ENCODE data around the gene MAP2K7.

DNA sequence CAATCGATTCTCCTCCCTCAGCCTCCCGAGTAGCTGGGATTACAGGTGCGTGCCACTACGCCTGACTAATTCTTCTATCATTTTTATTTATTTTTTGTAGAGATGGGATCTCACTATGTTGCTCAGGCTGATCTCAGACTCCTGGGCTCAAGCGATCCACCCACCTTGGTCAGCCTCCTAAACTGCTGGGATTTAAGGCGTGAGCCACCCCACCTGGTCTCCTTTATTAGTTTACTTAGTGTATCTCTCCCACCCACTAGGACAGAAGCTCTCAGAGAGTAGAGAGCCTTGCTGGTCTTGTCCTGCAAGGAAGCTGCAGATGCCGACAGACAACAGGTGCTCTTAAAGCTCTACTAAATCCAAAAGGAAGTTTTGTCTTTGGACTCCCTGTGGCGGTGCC is 17.9 kb upstream of the MAP2K7 start:
- TF ChIP-seq ZSCAN30 (tag by site-specific recombination; IDR thresholded peaks at IDR 0.05) (no peak), ZNF664 (tag by site-specific recombination; IDR thresholded peaks at IDR 0.05) (no peak), ZNF19 (tag by site-specific recombination; IDR thresholded peaks at IDR 0.05; ENCODE audit: low read depth) (no peak), ZIC2 (tag by site-specific recombination; IDR thresholded peaks at IDR 0.05) (no peak)
- TF ChIP-seq, protein P1, sequence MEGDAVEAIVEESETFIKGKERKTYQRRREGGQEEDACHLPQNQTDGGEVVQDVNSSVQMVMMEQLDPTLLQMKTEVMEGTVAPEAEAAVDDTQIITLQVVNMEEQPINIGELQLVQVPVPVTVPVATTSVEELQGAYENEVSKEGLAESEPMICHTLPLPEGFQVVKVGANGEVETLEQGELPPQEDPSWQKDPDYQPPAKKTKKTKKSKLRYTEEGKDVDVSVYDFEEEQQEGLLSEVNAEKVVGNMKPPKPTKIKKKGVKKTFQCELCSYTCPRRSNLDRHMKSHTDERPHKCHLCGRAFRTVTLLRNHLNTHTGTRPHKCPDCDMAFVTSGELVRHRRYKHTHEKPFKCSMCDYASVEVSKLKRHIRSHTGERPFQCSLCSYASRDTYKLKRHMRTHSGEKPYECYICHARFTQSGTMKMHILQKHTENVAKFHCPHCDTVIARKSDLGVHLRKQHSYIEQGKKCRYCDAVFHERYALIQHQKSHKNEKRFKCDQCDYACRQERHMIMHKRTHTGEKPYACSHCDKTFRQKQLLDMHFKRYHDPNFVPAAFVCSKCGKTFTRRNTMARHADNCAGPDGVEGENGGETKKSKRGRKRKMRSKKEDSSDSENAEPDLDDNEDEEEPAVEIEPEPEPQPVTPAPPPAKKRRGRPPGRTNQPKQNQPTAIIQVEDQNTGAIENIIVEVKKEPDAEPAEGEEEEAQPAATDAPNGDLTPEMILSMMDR (tag by site-specific recombination; IDR thresholded peaks at IDR 0.05), result no peak
- TF ChIP-seq, protein P2, sequence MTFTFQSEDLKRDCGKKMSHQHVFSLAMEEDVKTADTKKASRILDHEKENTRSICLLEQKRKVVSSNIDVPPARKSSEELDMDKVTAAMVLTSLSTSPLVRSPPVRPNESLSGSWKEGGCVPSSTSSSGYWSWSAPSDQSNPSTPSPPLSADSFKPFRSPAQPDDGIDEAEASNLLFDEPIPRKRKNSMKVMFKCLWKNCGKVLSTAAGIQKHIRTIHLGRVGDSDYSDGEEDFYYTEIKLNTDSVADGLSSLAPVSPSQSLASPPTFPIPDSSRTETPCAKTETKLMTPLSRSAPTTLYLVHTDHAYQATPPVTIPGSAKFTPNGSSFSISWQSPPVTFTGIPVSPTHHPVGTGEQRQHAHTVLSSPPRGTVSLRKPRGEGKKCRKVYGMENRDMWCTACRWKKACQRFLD (tag by site-specific recombination; IDR thresholded peaks at IDR 0.05), result no peak
- TF ChIP-seq, protein P3, sequence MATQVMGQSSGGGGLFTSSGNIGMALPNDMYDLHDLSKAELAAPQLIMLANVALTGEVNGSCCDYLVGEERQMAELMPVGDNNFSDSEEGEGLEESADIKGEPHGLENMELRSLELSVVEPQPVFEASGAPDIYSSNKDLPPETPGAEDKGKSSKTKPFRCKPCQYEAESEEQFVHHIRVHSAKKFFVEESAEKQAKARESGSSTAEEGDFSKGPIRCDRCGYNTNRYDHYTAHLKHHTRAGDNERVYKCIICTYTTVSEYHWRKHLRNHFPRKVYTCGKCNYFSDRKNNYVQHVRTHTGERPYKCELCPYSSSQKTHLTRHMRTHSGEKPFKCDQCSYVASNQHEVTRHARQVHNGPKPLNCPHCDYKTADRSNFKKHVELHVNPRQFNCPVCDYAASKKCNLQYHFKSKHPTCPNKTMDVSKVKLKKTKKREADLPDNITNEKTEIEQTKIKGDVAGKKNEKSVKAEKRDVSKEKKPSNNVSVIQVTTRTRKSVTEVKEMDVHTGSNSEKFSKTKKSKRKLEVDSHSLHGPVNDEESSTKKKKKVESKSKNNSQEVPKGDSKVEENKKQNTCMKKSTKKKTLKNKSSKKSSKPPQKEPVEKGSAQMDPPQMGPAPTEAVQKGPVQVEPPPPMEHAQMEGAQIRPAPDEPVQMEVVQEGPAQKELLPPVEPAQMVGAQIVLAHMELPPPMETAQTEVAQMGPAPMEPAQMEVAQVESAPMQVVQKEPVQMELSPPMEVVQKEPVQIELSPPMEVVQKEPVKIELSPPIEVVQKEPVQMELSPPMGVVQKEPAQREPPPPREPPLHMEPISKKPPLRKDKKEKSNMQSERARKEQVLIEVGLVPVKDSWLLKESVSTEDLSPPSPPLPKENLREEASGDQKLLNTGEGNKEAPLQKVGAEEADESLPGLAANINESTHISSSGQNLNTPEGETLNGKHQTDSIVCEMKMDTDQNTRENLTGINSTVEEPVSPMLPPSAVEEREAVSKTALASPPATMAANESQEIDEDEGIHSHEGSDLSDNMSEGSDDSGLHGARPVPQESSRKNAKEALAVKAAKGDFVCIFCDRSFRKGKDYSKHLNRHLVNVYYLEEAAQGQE (tag by site-specific recombination; IDR thresholded peaks at IDR 0.05), result no peak

Measured in HEK293 (cell line).